NCI-H510A treated with DMSO at 0.1 percent for 48 hours (cell line): ENCODE measurements around the gene STAM2.
"Not testable (repeated sequence)": the region's sequence is repeated elsewhere in the genome, so short reads cannot be mapped to it uniquely, and the experiment has no call there.

Source experiments
- DNase-seq: peaks from one replicate; lab custom pipeline; 2025; lab: John Stamatoyannopoulos, UW

The STAM2 gene

DNA sequence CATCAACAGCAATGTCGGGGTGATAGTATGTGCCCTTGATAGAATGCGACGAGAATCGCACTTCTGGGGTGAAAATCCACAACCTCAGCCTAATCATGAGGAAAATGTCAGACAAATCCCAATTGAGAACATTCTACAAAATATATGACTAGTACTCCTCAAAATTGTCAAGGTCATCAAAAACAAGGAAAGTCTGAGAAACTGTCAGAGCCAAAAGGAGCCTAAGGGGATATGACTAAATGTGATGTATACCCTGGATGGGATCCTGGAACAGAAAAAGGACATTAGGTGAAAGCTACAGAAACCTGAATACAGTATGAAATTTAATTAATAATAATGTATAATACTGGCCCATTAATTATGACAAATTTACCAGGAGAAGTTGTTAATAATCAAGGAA is 69.1 kb downstream of the STAM2 start:
- DNase-seq, result no peak

GRCh38 chr2:152103271-152103670 is 72.3 kb downstream of the STAM2 start:
- no peak for DNase-seq

DNA sequence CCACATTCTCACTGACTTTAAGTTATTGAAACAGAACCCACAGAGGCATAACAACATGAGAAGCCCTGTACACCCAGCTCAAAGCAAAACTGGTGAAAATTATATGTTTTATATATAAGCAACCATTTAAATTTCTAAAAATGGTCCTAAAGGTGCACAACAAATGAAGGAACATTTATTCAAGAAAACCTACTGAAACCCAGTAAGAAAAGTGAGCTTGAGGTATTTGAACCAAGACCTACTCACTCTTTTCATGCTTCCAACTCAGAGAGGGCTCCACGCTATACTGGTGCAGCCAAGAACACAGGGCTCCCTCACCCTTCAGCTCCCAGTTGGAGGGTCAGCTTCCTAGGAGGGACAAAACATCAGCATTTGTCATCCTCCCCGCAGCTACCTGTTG is 74.6 kb downstream of the STAM2 start:
- no peak for DNase-seq

DNA sequence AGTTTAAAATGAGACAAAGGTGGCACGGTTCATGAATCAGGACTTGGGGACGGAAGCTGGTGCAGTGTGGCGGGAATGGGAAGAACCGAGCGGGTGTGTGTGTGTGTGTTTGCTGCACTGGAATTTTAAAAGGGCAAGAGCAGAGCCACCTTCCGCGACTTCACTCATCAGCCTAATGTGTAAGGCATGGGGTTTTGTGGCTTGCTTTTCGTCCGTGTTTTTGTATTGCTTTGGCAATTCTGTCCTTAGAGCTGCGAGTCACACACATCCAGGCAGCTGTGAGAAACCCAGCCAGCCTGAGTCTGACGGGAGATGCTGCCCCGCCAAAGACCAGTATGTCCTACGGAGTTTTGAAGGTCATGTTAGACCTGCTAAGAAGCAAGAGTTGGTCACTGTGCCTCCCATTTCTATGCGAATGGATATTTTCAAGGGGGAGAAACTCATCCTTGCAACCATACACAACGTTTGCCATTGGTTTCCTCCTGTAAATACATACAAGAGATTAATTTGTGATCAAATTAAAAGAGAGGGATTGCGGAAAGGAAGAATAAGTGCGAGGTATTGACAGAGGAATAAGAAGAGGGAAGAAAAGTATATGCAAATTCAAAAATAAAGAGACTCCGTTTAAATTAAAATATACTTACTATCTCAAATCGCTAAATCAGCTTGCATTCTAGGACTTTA is 76.1 kb downstream of the STAM2 start:
- DNase-seq, result no peak

DNA sequence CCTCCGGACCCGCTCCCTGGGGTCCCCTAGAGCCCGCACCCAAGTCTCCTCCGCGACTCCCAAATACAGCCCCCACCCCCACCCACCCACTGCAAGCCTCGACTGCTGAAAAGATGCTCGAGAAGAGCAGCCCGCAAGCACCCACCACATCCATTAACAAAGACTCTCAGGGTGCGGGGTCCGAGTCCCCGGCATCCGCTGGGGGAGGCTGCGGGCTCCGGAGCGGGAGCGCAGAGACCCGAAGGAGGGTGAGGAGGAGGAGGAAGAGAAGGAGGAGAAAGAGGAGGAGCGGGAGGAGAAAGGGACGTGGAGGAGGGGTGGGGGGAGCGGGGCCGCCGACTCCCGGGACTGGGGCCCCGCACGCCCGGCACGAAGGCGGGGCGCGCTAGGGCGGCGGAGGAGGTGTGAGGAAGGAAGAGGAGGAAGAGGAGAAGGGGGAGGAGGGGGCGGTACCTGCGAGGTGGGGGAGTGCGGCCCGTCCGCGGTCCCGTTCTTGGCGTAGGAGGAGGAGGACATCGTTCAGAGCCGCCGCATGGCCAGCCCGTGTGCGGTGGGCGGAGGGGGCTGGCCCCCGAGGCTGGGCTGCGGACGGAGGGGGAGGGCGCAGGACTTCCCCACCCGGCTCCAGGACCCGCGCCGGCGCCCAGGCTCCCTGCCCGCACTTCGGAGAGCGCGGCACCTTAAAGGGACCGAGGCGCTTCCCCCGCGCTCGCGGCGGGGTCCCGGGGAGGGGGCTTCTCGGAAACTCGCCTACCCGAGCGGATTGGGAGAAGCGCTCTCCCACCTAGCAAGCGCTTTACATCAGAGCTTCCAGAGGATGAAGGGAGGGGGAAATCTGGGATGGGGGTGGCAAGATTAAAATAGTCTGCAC is 76.8 kb downstream of the STAM2 start, which contains the start of gene CACNB4:
Gene CACNB4, minus strand, starts transcription at position 549 of the 871 bp plus-strand sequence.
- no peak for DNase-seq

DNA sequence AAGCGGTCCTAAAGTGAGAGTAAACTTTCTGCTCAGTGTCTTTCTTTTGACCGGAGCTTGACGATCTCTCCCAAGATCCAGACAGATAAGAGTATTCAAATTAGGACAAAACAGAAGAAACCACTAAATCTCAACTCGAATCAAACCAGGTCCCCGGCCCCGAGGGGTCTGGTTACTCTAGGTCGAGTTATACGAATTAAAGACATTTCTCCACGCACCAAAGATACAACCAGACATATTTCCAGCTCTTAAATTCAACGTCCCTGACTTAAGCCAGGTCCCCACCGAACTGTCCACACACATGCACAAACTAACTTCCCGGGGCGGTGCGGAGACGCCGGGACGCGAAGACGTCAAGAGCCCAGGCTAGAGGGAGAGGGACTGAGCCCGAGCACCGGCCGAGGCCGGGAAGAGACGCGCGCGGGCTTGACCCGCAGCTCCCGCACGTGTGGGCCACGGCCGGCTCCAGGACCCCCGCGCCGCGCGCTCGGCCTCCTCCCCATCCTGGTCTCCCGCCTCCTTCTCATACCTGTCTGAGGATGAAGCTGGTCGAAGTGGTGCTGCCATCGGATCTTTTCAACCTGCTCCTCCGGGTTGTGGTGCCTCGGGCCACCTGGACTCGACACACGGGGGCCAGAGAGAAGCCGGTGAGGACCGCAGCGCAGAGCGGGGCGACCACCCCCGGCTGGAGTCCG is 77.6 kb downstream of the STAM2 start:
- DNase-seq, result no peak

- DNase-seq, result peak; percentile 9
Measured at GRCh38 chr2:152097290-152097800, 78.2 kb downstream of the STAM2 start.

GRCh38 chr2:152095146-152095545 is 80.4 kb downstream of the STAM2 start:
- DNase-seq, result no peak

- no peak for DNase-seq
Measured at GRCh38 chr2:152094014-152094413, 81.5 kb downstream of the STAM2 start.

DNA sequence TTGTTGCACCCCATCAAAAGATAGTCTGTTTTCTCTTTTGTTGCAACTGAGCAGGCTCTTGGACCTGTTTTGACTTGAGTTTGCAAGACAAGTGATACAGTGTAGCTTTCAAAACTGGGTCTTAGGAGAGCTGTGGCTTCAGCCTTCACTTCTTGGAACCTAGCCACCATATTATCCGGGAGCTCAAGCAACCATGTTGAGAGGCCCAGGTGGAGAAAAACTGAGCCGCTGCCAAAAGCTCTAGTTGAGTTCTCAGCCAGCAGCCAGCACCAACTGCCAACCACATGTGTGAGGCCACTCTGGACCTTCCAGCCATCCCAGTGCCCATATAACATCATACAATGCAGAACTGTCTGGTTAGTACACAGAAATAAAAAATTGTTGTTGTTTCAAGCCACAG is 82.1 kb downstream of the STAM2 start:
- DNase-seq, result no peak

DNA sequence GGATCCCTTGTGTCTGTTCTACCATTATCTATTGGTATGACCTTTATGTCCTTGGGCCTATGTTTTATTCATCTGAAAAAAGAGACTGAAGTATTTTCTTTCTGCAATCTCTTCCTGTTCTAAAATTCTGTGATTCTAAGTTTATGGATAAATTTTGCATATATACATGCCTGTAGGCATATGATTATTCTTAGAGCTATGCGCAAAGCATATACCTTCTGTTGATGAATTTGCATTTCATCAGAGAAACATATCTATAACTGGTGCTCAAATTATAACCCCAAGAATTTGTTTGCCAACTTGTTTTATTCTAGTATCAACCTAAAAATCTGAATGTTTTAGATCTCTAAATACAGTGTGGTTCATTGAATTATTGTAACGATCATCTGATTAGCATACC is 83.5 kb downstream of the STAM2 start:
- DNase-seq, result no peak

- not testable (repeated sequence) for DNase-seq
Measured at GRCh38 chr2:152090726-152091125, 84.8 kb downstream of the STAM2 start.

- DNase-seq, result no peak
Measured at GRCh38 chr2:152089238-152089637, 86.3 kb downstream of the STAM2 start.

- no peak for DNase-seq
Measured at GRCh38 chr2:152088006-152088405, 87.6 kb downstream of the STAM2 start.

DNA sequence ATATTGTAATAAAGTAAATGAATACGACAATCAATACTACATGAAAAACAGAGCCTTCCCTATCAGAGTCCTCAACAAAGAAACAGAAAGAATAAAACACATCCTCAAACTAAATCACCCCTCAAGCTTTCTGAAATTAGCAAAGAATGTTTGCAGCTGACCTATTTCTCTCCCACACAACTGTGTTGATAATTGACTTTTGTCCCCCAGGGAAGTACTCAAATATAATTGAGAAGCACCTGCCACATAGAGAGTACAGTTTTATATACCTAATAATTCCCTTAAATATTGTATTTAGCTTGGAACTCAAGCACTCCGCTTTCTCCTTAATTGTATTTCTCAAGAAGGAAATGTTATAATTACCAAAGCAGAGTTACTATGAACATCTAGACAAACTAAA is 89.3 kb downstream of the STAM2 start:
- DNase-seq, result no peak

DNA sequence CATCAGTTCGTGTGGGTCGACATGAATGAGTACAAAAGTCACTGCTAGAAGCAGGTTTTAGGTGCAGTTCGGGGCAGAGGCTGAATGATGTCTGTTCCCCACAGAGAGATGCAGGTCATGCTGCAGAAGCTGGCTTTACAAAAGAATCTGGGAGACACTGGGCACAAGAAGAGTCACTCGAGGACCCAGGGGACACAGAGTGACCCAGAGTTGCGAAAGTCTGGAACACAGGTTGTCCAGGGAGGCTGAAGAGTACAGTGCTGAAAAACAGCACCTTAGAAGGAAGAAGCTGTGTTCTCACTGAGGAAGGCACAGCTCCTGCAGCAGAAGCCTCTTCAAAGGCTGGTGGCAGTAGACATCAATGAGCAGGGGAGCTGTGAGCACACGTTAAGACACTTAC is 91.5 kb downstream of the STAM2 start:
- DNase-seq, result no peak

DNA sequence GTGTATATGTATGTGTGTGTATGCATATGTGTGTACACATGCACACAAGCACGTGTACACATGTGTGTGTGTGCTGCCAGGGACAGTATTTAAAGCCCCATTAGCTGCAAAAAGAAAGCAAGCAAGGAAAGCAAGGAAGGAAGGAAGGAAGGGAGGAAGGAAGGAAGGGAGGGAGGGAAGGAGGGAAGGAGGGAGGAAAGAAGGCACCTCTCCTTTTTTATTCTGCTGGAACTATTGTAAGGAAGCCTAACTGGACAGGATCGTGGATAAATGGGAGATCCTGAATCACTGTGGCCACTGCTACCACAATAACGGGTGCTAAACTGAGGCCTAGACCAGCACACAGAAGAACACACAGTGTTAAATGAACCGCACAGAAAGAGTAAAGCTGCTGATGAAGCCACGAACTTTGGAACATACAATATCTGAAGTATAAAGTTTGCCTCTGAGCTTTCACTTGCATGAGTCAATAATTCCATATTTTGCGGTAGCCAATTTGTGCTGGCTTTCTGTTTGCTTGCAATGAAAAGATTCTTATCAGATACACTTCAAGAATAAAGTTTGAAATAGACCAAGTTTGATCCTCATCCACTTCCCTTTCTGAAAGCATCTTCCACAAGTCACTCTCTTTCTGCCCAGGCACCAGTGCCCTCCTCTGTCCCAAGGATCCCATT is 92.2 kb downstream of the STAM2 start:
- no peak for DNase-seq

GRCh38 chr2:152078662-152079061 is 96.9 kb downstream of the STAM2 start:
- no peak for DNase-seq

- DNase-seq, result no peak
Measured at GRCh38 chr2:152078023-152078422, 97.5 kb downstream of the STAM2 start.

GRCh38 chr2:152075461-152076050 is 100.0 kb downstream of the STAM2 start:
- DNase-seq, result no peak

DNA sequence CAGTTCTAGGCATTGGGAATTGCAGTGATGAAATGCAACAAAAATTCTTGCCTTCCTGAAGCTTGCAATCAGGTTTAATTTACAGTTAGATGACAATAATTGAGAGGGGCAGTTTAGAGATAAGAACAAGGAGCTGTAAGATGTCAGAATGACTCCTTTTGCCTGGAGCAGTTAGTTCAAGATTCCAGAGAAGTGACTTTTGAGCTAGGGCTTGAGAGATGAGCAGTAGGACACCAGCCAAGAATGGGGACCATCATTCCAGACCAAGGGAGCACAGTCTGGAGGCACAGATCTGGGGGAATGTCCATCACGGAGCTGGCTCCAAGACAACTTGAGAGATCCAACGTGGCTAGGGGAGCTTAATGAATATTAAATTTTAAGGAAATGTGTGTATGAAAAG is 103.6 kb downstream of the STAM2 start:
- DNase-seq, result no peak

DNA sequence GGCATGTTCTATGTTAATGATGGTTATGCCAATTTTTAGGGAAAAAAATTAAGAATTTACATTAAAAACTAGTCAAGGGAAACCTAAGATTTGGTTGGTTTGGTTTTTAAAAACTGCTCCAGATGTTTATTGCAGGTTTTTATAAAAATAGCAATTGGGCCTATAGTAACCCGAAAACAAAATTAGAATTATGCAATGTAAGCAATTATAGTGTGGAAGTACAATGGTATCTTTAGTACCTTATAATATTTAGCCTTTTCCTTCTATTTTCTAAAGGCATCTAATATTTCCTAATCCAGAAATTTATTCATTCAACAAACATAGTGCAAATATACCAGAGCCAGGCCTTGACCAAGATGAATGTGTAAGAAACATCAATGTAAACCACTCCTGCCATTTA is 104.0 kb downstream of the STAM2 start:
- no peak for DNase-seq
